HG03558 (cell line): ENCODE results near the gene SEMA5A.

Experiments used
- ATAC-seq: cut with Tn5 transposase; IDR thresholded peaks from one replicate; pipeline ENCODE4 v1.9.1; 2021; ENCODE audit warnings: moderate number of reproducible peaks; ENCODE audit not compliant: unreplicated experiment; ENCODE audit errors: extremely low read depth

The SEMA5A gene

DNA sequence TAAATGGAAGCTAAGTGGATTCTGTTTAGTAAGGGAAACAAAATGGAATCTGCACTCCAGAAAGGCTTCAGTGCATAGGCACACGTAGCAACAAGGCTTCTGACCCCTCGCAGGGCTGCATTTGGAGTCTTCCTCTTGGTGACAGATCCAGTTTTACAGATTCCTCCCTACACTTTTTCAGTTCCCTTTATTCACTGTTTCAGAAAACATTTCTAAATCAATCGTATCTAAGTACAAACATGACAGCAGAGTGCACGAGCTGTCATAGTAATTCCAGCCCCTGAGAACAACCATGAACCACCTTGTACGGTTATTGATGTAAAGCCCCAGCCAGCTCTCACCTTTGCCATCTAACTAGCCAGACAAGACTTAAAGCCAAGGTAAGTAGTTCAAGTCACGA, 491.6 kb downstream of the SEMA5A start:
- ATAC-seq = no peak

DNA sequence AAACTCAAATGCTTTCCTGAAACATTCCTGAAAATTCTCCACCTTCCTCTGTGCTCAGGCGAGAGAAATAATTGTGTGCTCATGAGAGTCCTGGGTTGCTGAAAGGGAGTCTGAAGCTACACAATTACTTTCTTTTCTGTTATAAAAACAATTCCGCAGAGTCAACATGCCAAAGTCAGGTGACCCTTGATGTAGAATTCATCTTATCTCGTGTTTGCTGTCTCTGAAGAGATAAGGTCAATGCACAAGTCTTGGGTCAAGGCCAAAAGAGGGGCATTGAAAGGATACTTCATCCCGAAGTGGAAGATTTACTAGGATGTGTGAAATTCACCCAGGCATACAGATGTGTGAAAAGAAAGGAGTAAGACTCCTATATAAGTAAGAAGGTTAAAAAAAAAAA, 493.5 kb downstream of the SEMA5A start:
- ATAC-seq = no peak

DNA sequence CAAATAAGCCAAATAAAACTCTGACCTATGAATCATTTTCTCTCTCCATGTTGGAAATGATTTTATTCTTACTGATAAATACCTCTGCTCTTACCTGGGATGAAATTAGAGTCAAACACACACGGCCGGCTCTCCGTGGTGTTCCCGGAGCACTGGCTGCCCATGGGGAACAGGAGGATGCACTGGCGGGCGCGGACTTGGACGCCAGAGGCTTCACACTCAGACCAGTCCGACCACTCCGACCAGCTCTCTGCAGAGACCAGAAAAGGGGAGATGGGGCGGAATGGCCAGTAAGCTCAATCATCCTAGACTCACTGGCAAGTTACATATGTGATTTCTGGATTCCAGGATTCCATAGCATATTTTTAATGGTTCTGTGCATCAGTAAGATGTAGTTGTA, 494.1 kb downstream of the SEMA5A start:
- no peak for ATAC-seq

DNA sequence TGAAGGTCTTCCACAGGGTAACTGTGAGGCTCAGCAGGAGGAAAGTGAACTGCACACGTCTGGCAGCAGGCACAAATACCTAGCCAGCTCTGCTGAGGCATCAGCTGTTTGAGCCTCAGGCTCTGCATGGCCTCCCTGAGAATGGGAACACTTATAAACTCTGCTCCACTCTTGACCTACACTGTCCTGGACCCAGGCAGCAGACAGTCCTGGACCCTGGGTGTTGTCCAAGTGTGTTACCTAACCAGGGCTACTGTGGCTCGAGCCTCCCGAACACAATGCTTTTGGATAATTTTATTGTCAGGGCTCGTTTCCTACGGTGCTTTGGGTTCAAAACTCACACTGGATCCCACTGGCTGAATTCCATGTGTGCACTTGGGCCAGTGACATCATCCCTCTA, 497.9 kb downstream of the SEMA5A start:
- ATAC-seq = no peak

DNA sequence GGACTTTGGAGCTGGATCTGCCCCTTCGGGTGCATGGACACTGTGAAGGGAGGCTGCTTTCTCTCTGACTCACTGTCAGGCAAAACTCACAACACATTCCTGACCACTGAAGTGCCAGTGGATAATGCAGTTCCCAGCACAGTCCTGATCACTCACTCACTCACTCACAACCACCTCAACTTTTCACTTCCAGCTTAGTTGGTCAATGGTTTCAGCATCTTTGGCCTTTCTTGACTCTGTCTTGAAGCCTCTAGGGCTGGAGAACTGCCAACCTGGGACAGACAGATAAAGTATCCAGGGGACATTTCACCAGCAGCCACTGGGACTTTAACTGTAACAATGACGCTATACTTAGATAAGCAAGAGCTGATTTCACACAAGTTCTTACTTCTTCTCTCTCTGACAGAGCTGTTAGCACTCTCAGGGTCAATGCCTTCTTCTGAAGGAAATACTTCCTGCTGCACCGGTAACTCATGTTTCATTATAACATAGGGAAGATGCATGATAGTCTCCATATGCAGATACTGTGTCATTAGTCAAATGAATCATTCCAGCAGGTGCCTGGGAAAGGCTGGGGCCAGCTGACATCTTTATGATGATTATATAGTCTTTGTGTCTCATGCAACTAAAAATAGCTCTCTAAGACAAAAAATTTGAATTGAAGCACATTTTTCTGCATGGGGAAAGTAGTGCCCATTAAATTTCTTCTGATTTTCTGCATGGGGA, 499.0 kb downstream of the SEMA5A start:
- ATAC-seq = no peak

DNA sequence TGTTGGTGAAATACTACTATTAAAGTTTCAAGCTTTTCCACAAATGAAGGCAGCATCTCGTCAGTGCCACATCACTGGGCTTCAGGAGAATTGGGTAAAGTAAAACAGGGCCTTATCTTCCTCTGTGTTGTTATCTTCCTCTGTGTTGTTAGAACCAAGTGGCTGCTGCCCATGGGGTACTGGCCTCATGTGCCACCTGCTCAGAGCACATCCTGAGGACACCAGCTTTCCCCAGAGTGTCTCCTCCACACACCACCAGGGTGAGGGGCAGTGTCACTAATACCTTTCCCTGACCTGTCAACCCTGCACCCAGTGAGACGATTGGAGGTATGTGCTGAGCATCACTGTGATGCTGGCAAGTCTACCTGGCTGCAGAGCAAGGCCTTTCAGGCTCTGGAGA, 499.9 kb downstream of the SEMA5A start:
- no peak for ATAC-seq

DNA sequence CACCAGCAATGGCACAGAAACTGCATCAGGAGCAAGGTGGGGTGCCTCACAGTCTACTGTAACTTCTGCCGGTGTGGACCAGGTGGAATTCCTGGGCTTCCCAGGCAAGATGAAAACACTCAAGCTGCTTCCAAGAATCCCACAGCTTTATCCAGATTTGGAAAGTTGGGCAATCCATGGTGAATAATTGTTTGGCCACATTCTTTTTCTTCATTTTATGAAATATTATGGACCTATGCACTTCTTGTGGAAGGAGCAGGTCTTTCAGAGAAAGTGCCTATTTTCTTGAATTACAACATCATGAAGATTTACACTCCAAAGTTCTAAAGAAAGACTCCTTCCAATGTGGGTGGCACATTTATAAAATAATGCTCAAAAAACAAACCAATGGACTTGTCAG, 503.6 kb downstream of the SEMA5A start:
- no peak for ATAC-seq

DNA sequence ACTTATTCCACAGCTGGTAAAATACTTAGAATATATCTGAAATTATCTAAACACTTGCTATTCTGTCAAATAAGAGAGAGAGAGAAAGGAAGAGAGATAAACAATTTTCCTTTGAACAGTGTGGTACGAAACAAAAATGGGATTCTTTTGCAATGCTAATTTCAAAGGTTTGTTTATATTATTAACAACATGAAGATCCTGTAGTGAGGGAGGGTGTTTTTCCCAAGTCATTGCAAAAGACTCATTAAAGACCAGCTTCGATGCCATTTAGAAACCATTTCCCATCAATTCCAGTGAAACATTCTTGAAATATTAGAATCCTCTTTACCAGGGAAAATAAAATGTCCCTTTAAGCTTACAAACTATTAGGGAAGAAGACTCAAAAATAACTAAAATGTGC, 505.4 kb downstream of the SEMA5A start:
- ATAC-seq = no peak

DNA sequence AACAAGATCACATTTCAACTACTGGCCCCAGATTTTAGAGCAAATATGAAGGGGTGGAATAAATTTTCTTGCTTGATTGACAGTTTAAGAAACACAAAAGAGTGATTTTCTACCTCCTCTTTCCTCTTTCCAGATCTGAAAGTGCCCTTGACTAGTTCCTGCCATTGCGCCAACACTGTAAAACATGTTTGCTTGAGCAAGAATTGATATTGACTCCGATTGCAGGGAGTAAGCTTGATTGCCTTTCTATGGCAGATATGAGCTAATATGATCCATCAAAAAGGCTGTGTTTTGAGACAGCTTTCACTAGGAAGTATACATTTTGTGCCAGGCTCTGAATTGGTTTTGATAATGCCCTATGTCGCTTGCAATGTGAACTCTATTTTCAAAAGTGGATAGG, 508.8 kb downstream of the SEMA5A start:
- ATAC-seq = no peak

DNA sequence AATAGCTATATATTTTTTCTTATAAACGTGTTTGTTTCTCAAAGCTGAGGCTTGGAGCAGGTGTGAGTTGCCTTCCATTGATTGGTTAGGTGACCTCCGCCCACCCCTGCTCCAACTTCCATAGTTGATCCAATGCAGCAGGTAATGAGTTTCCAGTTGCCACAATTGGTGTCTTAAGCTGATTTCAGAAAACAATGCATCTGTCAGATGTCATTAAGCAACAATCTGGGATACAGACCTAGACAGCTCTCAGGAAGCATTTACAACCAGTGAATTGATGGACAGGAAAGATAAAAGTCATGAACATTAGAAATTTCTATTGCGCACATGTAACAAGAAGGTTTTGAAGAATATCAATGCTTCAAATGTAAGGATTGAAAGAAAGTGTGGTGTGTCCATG, 510.5 kb downstream of the SEMA5A start:
- ATAC-seq = no peak

DNA sequence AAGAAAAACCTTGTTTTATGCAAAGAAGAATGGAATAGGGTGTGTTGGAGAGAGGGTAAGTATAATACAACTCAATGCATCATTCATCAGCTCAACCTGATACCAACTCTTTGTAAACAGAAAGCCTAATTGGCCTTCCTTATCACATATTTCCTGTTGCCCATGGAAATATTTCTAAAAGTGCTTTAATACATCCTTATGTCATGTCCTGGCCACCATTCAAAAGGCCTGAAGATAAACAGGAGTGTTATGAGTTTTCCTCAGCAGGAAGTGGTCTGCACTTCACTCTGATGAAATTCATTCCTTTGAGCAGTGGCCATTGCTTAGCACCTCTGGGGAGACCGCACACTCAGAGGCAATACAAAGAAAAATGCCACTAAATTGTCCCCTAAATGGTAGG, 511.2 kb downstream of the SEMA5A start:
- ATAC-seq = no peak

DNA sequence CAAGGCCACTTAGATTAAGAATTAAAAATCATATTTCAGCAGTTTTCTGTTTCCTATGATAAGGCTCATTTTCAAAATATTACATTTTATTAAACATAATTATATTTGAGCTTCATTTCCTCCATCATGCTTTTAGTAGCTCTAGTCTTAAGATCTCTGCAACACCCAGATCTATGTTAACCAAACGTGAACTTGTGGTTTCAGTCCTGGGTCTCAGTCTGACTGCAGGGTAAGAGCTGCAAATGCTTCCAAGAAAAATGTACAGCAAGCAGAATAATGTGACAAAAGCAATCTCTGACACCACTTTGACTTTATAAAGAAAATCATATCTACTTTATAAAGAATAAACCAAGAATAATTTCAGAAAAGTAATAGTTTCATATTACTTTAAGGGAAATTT, 512.4 kb downstream of the SEMA5A start:
- no peak for ATAC-seq

DNA sequence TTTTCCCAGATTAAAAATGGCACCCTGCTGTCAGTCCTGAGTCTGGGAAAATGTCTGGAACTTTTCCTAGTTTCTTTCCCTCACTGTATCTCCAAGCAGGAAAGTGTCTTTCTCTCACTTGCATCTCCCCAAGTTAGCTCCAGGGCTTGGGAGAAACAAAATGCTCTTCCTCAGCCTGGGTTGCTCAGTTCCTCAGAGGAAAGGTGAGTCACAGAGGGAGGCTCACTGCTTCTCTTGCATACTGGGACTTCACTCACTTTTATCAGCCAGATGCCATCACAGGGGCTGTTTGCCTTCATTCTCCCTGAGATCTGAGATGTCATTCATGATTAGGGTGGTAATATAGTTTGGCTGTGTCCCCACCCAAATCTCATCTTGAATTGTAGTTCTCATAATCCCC, 519.9 kb downstream of the SEMA5A start:
- no peak for ATAC-seq

DNA sequence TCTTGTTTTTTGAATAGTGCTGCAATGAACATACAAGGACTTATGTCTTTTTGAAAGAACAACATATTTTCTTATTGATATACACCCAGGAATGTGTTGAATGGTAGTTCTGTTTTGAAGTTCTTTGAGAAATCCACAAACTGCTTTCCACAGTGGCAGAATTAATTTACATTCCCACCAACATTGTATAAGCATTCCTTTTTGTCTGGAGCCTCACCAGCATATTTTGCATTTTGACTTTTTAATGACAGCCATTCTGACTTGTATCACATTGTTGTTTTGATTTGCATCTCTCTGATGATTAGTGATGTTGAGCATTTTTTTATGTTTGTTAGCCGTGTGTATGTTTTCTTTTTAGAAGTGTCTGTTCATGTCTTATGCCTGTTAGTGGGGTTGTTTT, 524.9 kb downstream of the SEMA5A start:
- ATAC-seq = no peak

DNA sequence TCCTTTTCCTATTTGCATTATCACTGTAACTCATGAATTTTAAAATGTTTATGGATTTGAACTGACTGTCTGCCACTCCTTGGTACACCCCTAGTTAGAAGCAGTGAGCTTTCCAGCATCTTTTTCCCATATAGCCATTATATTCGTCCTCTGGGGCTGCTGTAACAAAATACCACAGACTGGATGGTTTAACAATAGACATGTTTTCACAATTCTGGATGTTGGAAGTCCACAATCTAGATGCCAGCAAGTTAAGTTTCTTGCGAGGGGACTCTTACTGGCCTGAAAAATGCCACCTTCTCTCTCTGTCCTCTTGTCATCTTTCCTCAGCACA, 530.0 kb downstream of the SEMA5A start:
- no peak for ATAC-seq

DNA sequence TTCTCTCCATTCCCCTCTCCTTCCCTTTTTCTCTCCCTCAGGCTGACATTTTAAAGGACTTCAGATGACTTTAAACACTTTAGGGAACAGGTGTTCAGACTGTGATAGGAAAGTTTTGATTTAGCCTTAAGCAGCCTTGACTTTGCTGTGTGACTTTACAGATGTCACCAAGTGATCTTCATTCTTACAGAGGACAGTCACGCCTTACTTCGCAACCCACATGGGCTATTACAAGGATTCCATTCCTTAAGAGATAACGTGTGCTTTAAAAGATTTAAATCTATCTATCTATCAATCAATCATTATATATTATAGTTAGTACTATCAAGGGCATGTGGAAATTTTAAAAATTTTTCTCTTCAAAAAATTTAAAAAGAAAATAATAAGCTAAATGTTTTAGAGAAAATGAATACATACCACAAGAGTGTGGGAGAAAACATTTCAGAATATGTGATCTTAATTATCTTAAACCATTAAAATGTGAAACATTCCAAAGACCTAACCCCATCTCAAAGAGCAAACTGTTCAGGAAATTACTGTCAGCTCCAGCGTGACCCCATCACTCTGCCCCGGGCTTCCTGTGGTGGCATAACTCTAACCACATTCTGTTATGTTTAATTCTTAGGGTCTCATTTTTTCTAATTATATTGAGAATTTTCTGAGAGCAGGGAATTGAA, 530.5 kb downstream of the SEMA5A start:
- ATAC-seq = no peak

DNA sequence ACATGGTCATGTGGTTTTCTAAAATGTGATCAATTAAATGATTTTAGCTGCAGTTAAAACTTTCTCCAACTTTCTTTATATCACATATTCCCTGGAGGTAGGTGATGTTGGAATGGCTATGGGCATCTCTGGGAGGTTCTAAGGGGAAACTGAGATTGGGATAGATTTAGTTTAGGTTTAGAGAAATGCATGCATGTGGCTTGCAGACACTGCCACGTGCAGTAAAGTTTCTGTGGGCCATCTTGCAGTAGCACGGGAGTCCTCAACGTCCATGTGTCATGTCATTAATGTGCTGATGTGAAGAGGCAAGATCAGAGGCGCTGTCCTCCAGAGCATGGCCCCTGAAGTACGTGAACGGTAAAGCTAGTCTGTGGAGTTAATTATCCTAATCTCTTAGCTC, 532.7 kb downstream of the SEMA5A start:
- ATAC-seq = no peak

DNA sequence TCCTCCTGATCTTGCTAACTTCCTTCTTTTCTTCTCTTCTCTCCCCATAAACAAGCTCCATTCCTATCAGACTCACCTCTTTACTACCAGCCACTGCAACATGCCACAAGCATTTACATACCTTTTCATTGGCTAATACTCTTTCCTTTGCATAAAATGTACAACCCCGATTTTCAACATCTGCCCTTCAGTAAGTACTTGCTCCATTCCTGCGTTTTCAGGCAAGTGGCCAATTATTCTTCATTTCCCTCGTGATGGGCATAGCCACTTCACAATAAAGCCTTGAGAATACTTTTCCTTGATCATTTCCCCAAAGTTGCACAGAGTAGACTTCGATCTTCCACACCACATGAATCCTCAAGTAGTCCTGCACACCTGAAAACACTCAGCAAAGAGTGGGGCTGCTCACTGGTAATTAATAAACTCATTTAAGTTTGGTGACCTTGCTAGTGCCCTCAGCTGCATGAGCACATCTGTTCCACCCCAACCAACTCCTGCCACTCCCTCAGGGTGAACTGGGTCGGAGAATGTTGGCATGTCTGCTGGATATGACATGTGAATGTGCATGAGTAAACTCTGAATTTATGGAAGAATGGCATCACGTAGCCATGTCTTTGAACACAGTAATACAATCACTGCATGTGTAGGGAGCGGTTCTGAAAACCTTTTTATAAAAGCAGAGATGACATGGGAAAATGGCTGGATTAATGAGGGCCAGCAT, 535.8 kb downstream of the SEMA5A start:
- no peak for ATAC-seq

DNA sequence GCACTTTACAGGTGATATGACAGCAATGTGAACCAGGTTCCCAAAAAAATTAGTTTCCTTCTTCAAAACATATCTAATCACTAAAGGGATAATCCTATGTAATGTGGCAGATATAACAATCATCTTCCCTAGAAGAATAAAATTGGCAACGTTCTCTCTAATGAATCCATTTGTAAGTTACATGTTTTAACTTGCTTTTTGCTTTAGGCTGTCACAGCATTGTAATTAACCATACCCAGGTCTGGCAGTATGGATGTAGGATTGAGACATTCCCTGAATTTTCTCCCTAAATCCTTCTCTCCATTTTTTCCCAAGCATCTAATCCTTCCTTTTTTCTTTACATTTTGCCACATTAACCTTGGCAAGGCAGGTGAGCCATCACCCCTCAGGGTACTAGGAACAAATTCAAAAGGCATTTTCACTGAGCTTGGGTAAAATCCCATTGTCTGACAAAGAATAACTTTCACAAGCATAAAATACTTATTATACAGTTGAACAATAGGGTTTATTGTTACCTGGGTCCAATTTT, 548.3 kb downstream of the SEMA5A start:
- no peak for ATAC-seq

DNA sequence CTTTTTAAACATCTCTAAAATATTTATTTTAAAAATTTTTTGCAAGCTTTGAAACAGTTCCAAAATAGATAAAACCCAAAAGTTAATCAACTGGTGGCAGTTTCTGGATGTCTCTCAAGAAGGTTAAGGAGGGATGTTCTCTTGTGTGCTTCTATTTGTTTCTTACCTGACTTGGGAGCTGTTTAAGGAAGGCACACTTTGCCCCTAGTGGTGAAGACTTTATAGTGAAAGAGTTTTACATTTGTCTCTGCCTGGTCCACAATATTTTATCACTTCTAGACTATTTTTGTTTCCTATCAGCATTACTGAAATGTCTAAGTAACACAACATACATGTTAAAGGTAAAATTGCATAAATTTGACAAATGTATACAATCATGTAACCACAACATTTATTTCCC, 552.8 kb downstream of the SEMA5A start:
- no peak for ATAC-seq
